PC-3 (cell line): ENCODE data around the gene DLG2. TPM values are rescaled to one million over a fixed set of nuclear protein-coding genes. Genes with fewer than 3 reads are reported as not detected.

Experiments
- ATAC-seq: fragments of 200-7000 bp; cut with Tn5 transposase; 2 replicates; pipeline ENCODE4 v1.9.1; 2020; ENCODE audit warnings: mild to moderate bottlenecking, moderate library complexity
- BruUV-seq: library from RNA; stranded (reverse); fragments of 400-500 nt; replicated peaks from 2 replicates; lab custom pipeline; 2021; lab: Mats Ljungman, UMichigan
- CTCF ChIA-PET: fragments of 300-600 bp; sonication (Branson Sonifier 250); formaldehyde crosslinking; loops from one replicate; lab custom pipeline; 2022; ENCODE audit warnings: antibody characterized with exemption; lab: Charles Lee
- POLR2A ChIA-PET: fragments of 300-600 bp; sonication (Branson Sonifier 250); formaldehyde crosslinking; loops from one replicate; lab custom pipeline; 2022; ENCODE audit warnings: antibody characterized with exemption; ENCODE audit not compliant: unreplicated experiment; lab: Charles Lee
- DNase-seq: peaks from one replicate; pipeline ENCODE4 v3.0.0-alpha.2; 2015
- H2AFZ ChIP-seq: fragments of 300-600 bp; sonication (generic); 2 replicates; pipeline ENCODE4 v1.6.0; 2016; ENCODE audit warnings: antibody characterized with exemption, low read length
- H3F3A ChIP-seq: fragments of 300-600 bp; sonication (generic); one replicate; pipeline ENCODE4 v1.6.0; 2017; ENCODE audit warnings: antibody characterized with exemption, low read length, control low read depth, mild to moderate bottlenecking; ENCODE audit not compliant: unreplicated experiment
- H3K27ac ChIP-seq: fragments of 300-600 bp; sonication (generic); 2 replicates; pipeline ENCODE4 v1.5.1; 2016; ENCODE audit warnings: mild to moderate bottlenecking, low read length
- H3K27me3 ChIP-seq: fragments of 300-600 bp; sonication (generic); 2 replicates; pipeline ENCODE4 v1.6.1; 2016; ENCODE audit warnings: low read length, mixed read lengths
- H3K36me3 ChIP-seq: fragments of 300-600 bp; sonication (generic); 2 replicates; pipeline ENCODE4 v1.6.1; 2016; ENCODE audit warnings: low read depth, mixed run types, low read length, mixed read lengths
- H3K4me1 ChIP-seq: fragments of 300-600 bp; sonication (generic); 2 replicates; pipeline ENCODE4 v1.5.1; 2016; ENCODE audit warnings: low read length; ENCODE audit not compliant: insufficient read depth
- H3K4me2 ChIP-seq: fragments of 300-600 bp; sonication (generic); 2 replicates; pipeline ENCODE4 v1.6.0; 2016; ENCODE audit warnings: low read length
- H3K4me3 ChIP-seq: fragments of 300-600 bp; sonication (generic); 2 replicates; pipeline ENCODE4 v1.5.1; 2016; ENCODE audit warnings: mild to moderate bottlenecking, low read length, mixed read lengths
- H3K79me2 ChIP-seq: fragments of 300-600 bp; sonication (generic); 2 replicates; pipeline ENCODE4 v1.6.1; 2017; ENCODE audit warnings: low read length, mixed read lengths
- H3K9ac ChIP-seq: fragments of 300-600 bp; sonication (generic); 2 replicates; pipeline ENCODE4 v1.6.0; 2016; ENCODE audit warnings: mild to moderate bottlenecking, low read length
- H3K9me2 ChIP-seq: fragments of 300-600 bp; sonication (generic); replicated peaks from 2 replicates; pipeline ENCODE4 v1.6.1; 2016; ENCODE audit warnings: mixed run types, low read length, mixed read lengths
- H3K9me3 ChIP-seq: fragments of 300-600 bp; sonication (generic); 2 replicates; pipeline ENCODE4 v1.6.1; 2016; ENCODE audit warnings: low read length, mixed read lengths
- H4K20me1 ChIP-seq: fragments of 300-600 bp; sonication (generic); 2 replicates; pipeline ENCODE4 v1.6.1; 2016; ENCODE audit warnings: low read length, mixed read lengths
- CTCF ChIP-seq: fragments of 300-600 bp; sonication (generic); conservative IDR thresholded peaks from 2 replicates; pipeline ENCODE4 v1.5.1; 2017; ENCODE audit warnings: antibody characterized with exemption, low read depth, mild to moderate bottlenecking, low read length
- EZH2 ChIP-seq: fragments of 300-600 bp; sonication (generic); IDR thresholded peaks from one replicate; pipeline ENCODE4 v1.6.1; 2017; ENCODE audit warnings: antibody characterized with exemption, mild to moderate bottlenecking, low read length; ENCODE audit not compliant: unreplicated experiment
- EZH2phosphoT487 ChIP-seq: fragments of 300-600 bp; sonication (generic); IDR thresholded peaks from 2 replicates; pipeline ENCODE4 v1.6.1; 2018; ENCODE audit warnings: mild to moderate bottlenecking, antibody characterized with exemption, low read length, borderline replicate concordance
- intact Hi-C: fragments of 100-400 bp; cut with micrococcal nuclease; formaldehyde crosslinking; loops from 2 replicates; pipeline ENCODE4 v1.9.0; 2023
- total RNA-seq: library from RNA; depleted of rRNA; stranded (reverse); fragments of >200 nt; gene quantifications from 2 replicates; pipeline ENCODE4 v1.2.3, GENCODE V29; 2014

The DLG2 gene
- total RNA-seq, 1 experiment from 2014 or later, result 0.58 TPM

- intact Hi-C loops, result no loop called here
- no peak overlapping the region for H3K4me2 ChIP-seq
- no peak overlapping the region for H3K4me3 ChIP-seq
- H3K27me3 ChIP-seq, result peaks cover 16% of the 10 kb centered on the region
- no peaks in the 10 kb centered on the region for H3K4me1 ChIP-seq
- no peaks in the 10 kb centered on the region for H3K9me2 ChIP-seq
- no peak overlapping the region for H2AFZ ChIP-seq
- H3K36me3 ChIP-seq, result no peaks in the 10 kb centered on the region
- ChIA-PET POLR2A (no interaction called here), CTCF (no interaction called here)
- H3F3A ChIP-seq, result no peaks in the 10 kb centered on the region
- H4K20me1 ChIP-seq, result no peaks in the 10 kb centered on the region
- no peaks in the 10 kb centered on the region for H3K79me2 ChIP-seq
- no peak overlapping the region for H3K27ac ChIP-seq
- DNase-seq (no peak), ATAC-seq (no peak)
- no peak overlapping the region for H3K9ac ChIP-seq
- no peaks in the 10 kb centered on the region for H3K9me3 ChIP-seq
- no TSS peak for BruUV-seq
- TF ChIP-seq EZH2phosphoT487, result no peak
- TF ChIP-seq CTCF, result no peak
These were observed 863.2 kb downstream of the DLG2 start for GRCh38 chr11:84763931-84764330.

- H3K79me2 ChIP-seq, result no peaks in the 10 kb centered on the region
- no peak overlapping the region for H3K4me2 ChIP-seq
- no peaks in the 10 kb centered on the region for H3K4me1 ChIP-seq
- H3K27me3 ChIP-seq, result peaks cover 23% of the 10 kb centered on the region
- H3F3A ChIP-seq, result no peaks in the 10 kb centered on the region
- ChIA-PET CTCF (interaction anchor here (0.7 kb wide), 1 partner anchor 423 kb away, joined by 3 read pairs; no protein-coding TSS in a partner anchor), POLR2A (no interaction called here)
- no peak overlapping the region for H3K9ac ChIP-seq
- BruUV-seq, result no TSS peak
- no peaks in the 10 kb centered on the region for H3K9me3 ChIP-seq
- intact Hi-C loops, result no loop called here
- ATAC-seq (no peak), DNase-seq (no peak)
- H3K36me3 ChIP-seq, result no peaks in the 10 kb centered on the region
- TF ChIP-seq EZH2phosphoT487 (no peak), CTCF (no peak), EZH2 (no peak)
- no peak overlapping the region for H3K27ac ChIP-seq
- H4K20me1 ChIP-seq, result no peaks in the 10 kb centered on the region
- no peak overlapping the region for H3K4me3 ChIP-seq
- H3K9me2 ChIP-seq, result no peaks in the 10 kb centered on the region
- H2AFZ ChIP-seq, result no peak overlapping the region
These were observed 869.4 kb downstream of the DLG2 start for GRCh38 chr11:84757711-84758110.

GRCh38 chr11:84751371-84751770 lies 875.8 kb downstream of the DLG2 start:
- H3K4me3 ChIP-seq, result no peak overlapping the region
- H3K9me3 ChIP-seq, result no peaks in the 10 kb centered on the region
- H3K4me2 ChIP-seq, result no peak overlapping the region
- intact Hi-C loops, result no loop called here
- H3K4me1 ChIP-seq, result no peaks in the 10 kb centered on the region
- BruUV-seq, result no TSS peak
- no peak for DNase-seq
- no peak for TF ChIP-seq EZH2phosphoT487
- no peak for TF ChIP-seq CTCF
- TF ChIP-seq EZH2, result no peak
- H3K36me3 ChIP-seq, result no peaks in the 10 kb centered on the region
- H4K20me1 ChIP-seq, result no peaks in the 10 kb centered on the region
- no peaks in the 10 kb centered on the region for H3K9me2 ChIP-seq
- H2AFZ ChIP-seq, result no peak overlapping the region
- CTCF ChIA-PET, result no interaction called here
- no peaks in the 10 kb centered on the region for H3F3A ChIP-seq
- no peak overlapping the region for H3K27ac ChIP-seq
- H3K79me2 ChIP-seq, result no peaks in the 10 kb centered on the region
- ATAC-seq, result no peak
- POLR2A ChIA-PET, result no interaction called here
- H3K9ac ChIP-seq, result no peak overlapping the region
- H3K27me3 ChIP-seq, result peaks cover 10% of the 10 kb centered on the region; the same call in 1 of the 2 replicates
